GM18511 (cell line): Measurements from ENCODE around the gene ZNF772.
"Not testable (repeated sequence)": the region's sequence is repeated elsewhere in the genome, so short reads cannot be mapped to it uniquely, and the experiment has no call there.

Experiments used
- ATAC-seq: cut with Tn5 transposase; IDR thresholded peaks from one replicate; pipeline ENCODE4 v1.9.1; 2021; ENCODE audit warnings: mild to moderate bottlenecking, moderate library complexity; ENCODE audit not compliant: unreplicated experiment

ZNF772 gene

GRCh38 chr19:57477191-57478008 lies at the start of gene ZNF772:
Gene ZNF772, minus strand, starts transcription at chr19:57477566. Its CDS starts 257 bp downstream, at chr19:57477309.
- ATAC-seq: peak; percentile 97

GRCh38 chr19:57518021-57518420 lies 40.7 kb upstream of the ZNF772 start:
- ATAC-seq: not testable (repeated sequence)

- no peak for ATAC-seq
These were observed 37.9 kb upstream of the ZNF772 start for GRCh38 chr19:57515255-57515654.

GRCh38 chr19:57512845-57513244 lies 35.5 kb upstream of the ZNF772 start:
- ATAC-seq: no peak

GRCh38 chr19:57511484-57511883 lies 34.1 kb upstream of the ZNF772 start:
- ATAC-seq: no peak

GRCh38 chr19:57506163-57506562 lies 28.8 kb upstream of the ZNF772 start:
- ATAC-seq: no peak

GRCh38 chr19:57500400-57500799 lies 23.0 kb upstream of the ZNF772 start:
- not testable (repeated sequence) for ATAC-seq

GRCh38 chr19:57499680-57500395 lies 22.5 kb upstream of the ZNF772 start, which contains the start of gene ZNF773:
Gene ZNF773, plus strand, starts transcription at chr19:57499938. Its CDS starts 143 bp downstream, at chr19:57500081.
- peak; percentile 100 for ATAC-seq

GRCh38 chr19:57499332-57499679 lies 21.9 kb upstream of the ZNF772 start:
- ATAC-seq: not testable (repeated sequence)

- ATAC-seq: not testable (repeated sequence)
These were observed 10.9 kb upstream of the ZNF772 start for GRCh38 chr19:57488299-57488644.

- peak; percentile 100 for ATAC-seq
These were observed 10.3 kb upstream of the ZNF772 start, which contains the start of gene ZNF419 for GRCh38 chr19:57487477-57488298. Gene ZNF419, plus strand, starts transcription at chr19:57487750. Its CDS starts 201 bp downstream, at chr19:57487951.

GRCh38 chr19:57473646-57474045 lies 3.7 kb downstream of the ZNF772 start:
- no peak for ATAC-seq

GRCh38 chr19:57466489-57466888 lies 10.9 kb downstream of the ZNF772 start:
- no peak for ATAC-seq

GRCh38 chr19:57465680-57466381 lies 11.5 kb downstream of the ZNF772 start:
- ATAC-seq: no peak

- ATAC-seq: no peak
These were observed 25.1 kb downstream of the ZNF772 start for GRCh38 chr19:57452307-57452706.

- ATAC-seq: no peak
These were observed 34.2 kb downstream of the ZNF772 start for GRCh38 chr19:57443121-57443696.

GRCh38 chr19:57441979-57442752 lies 35.2 kb downstream of the ZNF772 start:
- no peak for ATAC-seq

GRCh38 chr19:57438925-57439324 lies 38.4 kb downstream of the ZNF772 start:
- ATAC-seq: no peak

GRCh38 chr19:57437931-57438330 lies 39.4 kb downstream of the ZNF772 start:
- ATAC-seq: no peak
